DMS53 treated with DMSO at 0.1 percent for 48 hours (cell line): Measurements from ENCODE around the gene TBXAS1.

ENCODE experiments used
- DNase-seq: peaks from one replicate; lab custom pipeline; 2025; ENCODE audit not compliant: unreplicated experiment; lab: John Stamatoyannopoulos, UW

Gene TBXAS1

GRCh38 chr7:140039896-140040295, 210.8 kb downstream of the TBXAS1 start:
- no peak for DNase-seq

GRCh38 chr7:140041659-140042385, 212.8 kb downstream of the TBXAS1 start:
- DNase-seq = no peak

- DNase-seq = no peak
Observed at GRCh38 chr7:140042386-140042670, 213.3 kb downstream of the TBXAS1 start.

GRCh38 chr7:140044251-140044650, 215.2 kb downstream of the TBXAS1 start:
- no peak for DNase-seq

GRCh38 chr7:140045697-140046096, 216.6 kb downstream of the TBXAS1 start:
- DNase-seq = no peak

- DNase-seq = no peak
Observed at GRCh38 chr7:140047197-140047596, 218.1 kb downstream of the TBXAS1 start.

- DNase-seq = no peak
Observed at GRCh38 chr7:140048138-140048537, 219.1 kb downstream of the TBXAS1 start.

GRCh38 chr7:140048989-140049338, 219.9 kb downstream of the TBXAS1 start:
- no peak for DNase-seq

GRCh38 chr7:140049339-140050024, 220.4 kb downstream of the TBXAS1 start:
- peak; percentile 95 for DNase-seq

- DNase-seq = no peak
Observed at GRCh38 chr7:140050100-140050499, 221.0 kb downstream of the TBXAS1 start.

GRCh38 chr7:140051820-140052219, 222.8 kb downstream of the TBXAS1 start:
- DNase-seq = no peak

- no peak for DNase-seq
Observed at GRCh38 chr7:140053812-140054539, 224.9 kb downstream of the TBXAS1 start.

- DNase-seq = no peak
Observed at GRCh38 chr7:140054751-140055150, 225.7 kb downstream of the TBXAS1 start.

GRCh38 chr7:140055833-140056232, 226.8 kb downstream of the TBXAS1 start:
- no peak for DNase-seq

GRCh38 chr7:140056431-140057142, 227.5 kb downstream of the TBXAS1 start:
- DNase-seq = no peak

GRCh38 chr7:140057143-140057535, 228.1 kb downstream of the TBXAS1 start:
- no peak for DNase-seq

GRCh38 chr7:140058517-140058916, 229.5 kb downstream of the TBXAS1 start:
- no peak for DNase-seq

- peak; percentile 21 for DNase-seq
Observed at GRCh38 chr7:140059273-140060242, 230.5 kb downstream of the TBXAS1 start.

- DNase-seq = no peak
Observed at GRCh38 chr7:140060243-140060630, 231.2 kb downstream of the TBXAS1 start.

GRCh38 chr7:140060788-140061606, 231.9 kb downstream of the TBXAS1 start:
- no peak for DNase-seq
